Measurements from ENCODE around the gene COL25A1.

DNA sequence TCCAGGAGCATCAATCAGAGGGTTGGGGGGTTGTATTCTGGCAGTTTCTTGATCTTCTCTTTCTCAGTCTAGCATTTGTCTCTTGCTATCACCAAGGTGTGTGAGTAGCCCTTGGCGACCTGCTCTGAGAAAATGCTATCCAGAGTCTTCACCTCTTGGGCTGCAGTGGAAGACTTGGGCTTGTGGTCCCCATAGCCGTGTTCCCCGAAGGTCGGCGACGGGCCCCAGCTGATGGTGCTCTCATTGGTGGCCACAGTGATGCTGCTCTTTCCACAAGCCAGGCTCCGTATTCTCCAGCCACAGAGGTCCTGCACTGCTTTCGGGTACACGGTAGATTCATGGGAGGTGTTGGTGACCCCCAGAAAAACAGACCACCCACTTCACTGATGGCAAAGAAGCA is 513.7 kb downstream of the COL25A1 start:
- TF ChIP-seq, protein P1, sequence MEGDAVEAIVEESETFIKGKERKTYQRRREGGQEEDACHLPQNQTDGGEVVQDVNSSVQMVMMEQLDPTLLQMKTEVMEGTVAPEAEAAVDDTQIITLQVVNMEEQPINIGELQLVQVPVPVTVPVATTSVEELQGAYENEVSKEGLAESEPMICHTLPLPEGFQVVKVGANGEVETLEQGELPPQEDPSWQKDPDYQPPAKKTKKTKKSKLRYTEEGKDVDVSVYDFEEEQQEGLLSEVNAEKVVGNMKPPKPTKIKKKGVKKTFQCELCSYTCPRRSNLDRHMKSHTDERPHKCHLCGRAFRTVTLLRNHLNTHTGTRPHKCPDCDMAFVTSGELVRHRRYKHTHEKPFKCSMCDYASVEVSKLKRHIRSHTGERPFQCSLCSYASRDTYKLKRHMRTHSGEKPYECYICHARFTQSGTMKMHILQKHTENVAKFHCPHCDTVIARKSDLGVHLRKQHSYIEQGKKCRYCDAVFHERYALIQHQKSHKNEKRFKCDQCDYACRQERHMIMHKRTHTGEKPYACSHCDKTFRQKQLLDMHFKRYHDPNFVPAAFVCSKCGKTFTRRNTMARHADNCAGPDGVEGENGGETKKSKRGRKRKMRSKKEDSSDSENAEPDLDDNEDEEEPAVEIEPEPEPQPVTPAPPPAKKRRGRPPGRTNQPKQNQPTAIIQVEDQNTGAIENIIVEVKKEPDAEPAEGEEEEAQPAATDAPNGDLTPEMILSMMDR (IDR thresholded peaks at IDR 0.05 in 2 of 3, conservative IDR thresholded peaks at IDR 0.05 in 1 of 3; ENCODE audit: borderline replicate concordance in 1 of 3, insufficient read depth in 1 of 3, low read depth in 2 of 3, low read length in 2 of 3), result no peak
- TF ChIP-seq EZH2 (IDR thresholded peaks at IDR 0.05) (no peak), POLR2AphosphoS5 (IDR thresholded peaks at IDR 0.05; ENCODE audit: low read depth, low read length) (no peak), POLR2A (IDR thresholded peaks at IDR 0.05; ENCODE audit: borderline replicate concordance, extremely low read depth, insufficient read depth, insufficient read length) (no peak)
